A673 (cell line): ENCODE data around the gene KLHDC4. TPM values are rescaled to one million over a fixed set of nuclear protein-coding genes. Genes with fewer than 3 reads are reported as not detected.

ENCODE experiments used
- BruUV-seq: library from RNA; stranded (reverse); fragments of 400-500 nt; replicated peaks from 2 replicates; lab custom pipeline; 2021; lab: Mats Ljungman, UMichigan
- CTCF ChIA-PET: fragments of 300-600 bp; sonication (Branson Sonifier 250); formaldehyde crosslinking; loops from one replicate; lab custom pipeline; 2022; ENCODE audit warnings: antibody characterized with exemption; lab: Charles Lee
- POLR2A ChIA-PET: fragments of 300-600 bp; sonication (Branson Sonifier 250); formaldehyde crosslinking; loops from one replicate; lab custom pipeline; 2022; ENCODE audit warnings: antibody characterized with exemption; ENCODE audit not compliant: low non-redundant PET; lab: Charles Lee
- DNase-seq: peaks from one replicate; pipeline ENCODE4 v3.0.0-alpha.2; 2015; ENCODE audit warnings: low spot score
- H3K27ac ChIP-seq: fragments of 200-600 bp; sonication (generic); 2 replicates; pipeline ENCODE4 v1.5.1; 2016; ENCODE audit warnings: mixed run types, low read depth, mild to moderate bottlenecking, mixed read lengths, antibody characterized with exemption, low read length; ENCODE audit not compliant: poor library complexity, severe bottlenecking
- H3K27me3 ChIP-seq: fragments of 200-600 bp; sonication (generic); replicated peaks from 2 replicates; pipeline ENCODE4 v1.6.1; 2017; ENCODE audit warnings: mixed run types, low read depth, mild to moderate bottlenecking, mixed read lengths, antibody characterized with exemption, low read length; ENCODE audit not compliant: insufficient read depth, poor library complexity
- H3K36me3 ChIP-seq: fragments of 200-600 bp; sonication (generic); 2 replicates; pipeline ENCODE4 v1.6.1; 2016; ENCODE audit warnings: mixed run types, mild to moderate bottlenecking, mixed read lengths, antibody characterized with exemption, low read length; ENCODE audit not compliant: insufficient read depth, poor library complexity, severe bottlenecking
- H3K4me1 ChIP-seq: fragments of 200-600 bp; sonication (generic); 2 replicates; pipeline ENCODE4 v1.6.1; 2017; ENCODE audit warnings: mixed run types, mild to moderate bottlenecking, mixed read lengths, antibody characterized with exemption, low read length; ENCODE audit not compliant: insufficient read depth, poor library complexity, severe bottlenecking
- H3K4me3 ChIP-seq: fragments of 200-600 bp; sonication (generic); 2 replicates; pipeline ENCODE4 v1.5.1; 2016; ENCODE audit warnings: low read depth, mixed run types, mild to moderate bottlenecking, mixed read lengths, low read length; ENCODE audit not compliant: poor library complexity, severe bottlenecking
- H3K9me3 ChIP-seq: fragments of 200-600 bp; sonication (generic); 2 replicates; pipeline ENCODE4 v1.6.1; 2016; ENCODE audit warnings: mixed run types, low read depth, mild to moderate bottlenecking, mixed read lengths, antibody characterized with exemption, low read length; ENCODE audit not compliant: poor library complexity, severe bottlenecking
- EZH2 ChIP-seq: fragments of 200-600 bp; sonication (generic); IDR thresholded peaks from 2 replicates; pipeline ENCODE4 v1.6.1; 2017; ENCODE audit warnings: borderline replicate concordance, low read depth, mild to moderate bottlenecking, mixed read lengths, antibody characterized with exemption, low read length; ENCODE audit not compliant: poor library complexity, severe bottlenecking
- intact Hi-C: fragments of 100-400 bp; cut with micrococcal nuclease; formaldehyde crosslinking; loops from one replicate; pipeline ENCODE4 v1.10.0; 2022; ENCODE audit not compliant: unreplicated experiment
- total RNA-seq: library from RNA; stranded (reverse); gene quantifications from 2 replicates; pipeline ENCODE4 v1.2.3, GENCODE V29; 2021
- TF ChIP-seq, protein P1 (sequence below): fragments of 300-800, 200-600 bp; sonication (generic); conservative IDR thresholded peaks from 2 replicates; pipeline ENCODE4 v1.5.1; 2017; ENCODE audit warnings: low read depth, mild to moderate bottlenecking, antibody characterized with exemption, low read length, moderate library complexity, mixed read lengths

The KLHDC4 gene
- total RNA-seq, 1 experiment from 2014 or later: 86.6 TPM

DNA sequence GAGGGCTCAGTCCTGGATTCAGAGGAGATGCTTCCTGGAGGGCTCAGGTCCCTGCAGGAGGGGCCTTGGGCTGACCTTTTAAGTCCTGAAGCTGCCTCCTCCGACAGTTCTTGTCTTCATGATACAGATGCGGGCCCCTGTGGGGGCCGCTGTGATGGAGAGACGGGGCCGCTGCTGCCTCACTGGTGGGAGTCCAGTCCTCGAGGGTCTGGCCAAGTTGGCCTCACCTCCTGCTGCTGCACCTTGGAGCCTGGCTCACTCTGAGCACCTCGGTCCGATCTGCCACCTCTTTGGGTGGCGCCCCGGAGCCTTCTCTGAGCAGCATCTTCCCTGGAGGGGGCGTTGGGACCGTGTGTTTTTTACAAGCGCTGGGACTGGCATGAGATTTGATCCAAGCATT, 79.1 kb downstream of the KLHDC4 start:
- CTCF ChIA-PET: no interaction called here
- BruUV-seq: no TSS peak
- POLR2A ChIA-PET: no interaction called here
- Histone ChIP-seq H3K27me3 (peaks cover 14% of the 10 kb centered on the region), H3K9me3 (no peaks in the 10 kb centered on the region), H3K36me3 (no peaks in the 10 kb centered on the region), H3K4me3 (no peak overlapping the region), H3K4me1 (peaks cover 5% of the 10 kb centered on the region), H3K27ac (no peak overlapping the region)
- DNase-seq: no peak
- intact Hi-C loops: no loop called here
- TF ChIP-seq EZH2: no peak

DNA sequence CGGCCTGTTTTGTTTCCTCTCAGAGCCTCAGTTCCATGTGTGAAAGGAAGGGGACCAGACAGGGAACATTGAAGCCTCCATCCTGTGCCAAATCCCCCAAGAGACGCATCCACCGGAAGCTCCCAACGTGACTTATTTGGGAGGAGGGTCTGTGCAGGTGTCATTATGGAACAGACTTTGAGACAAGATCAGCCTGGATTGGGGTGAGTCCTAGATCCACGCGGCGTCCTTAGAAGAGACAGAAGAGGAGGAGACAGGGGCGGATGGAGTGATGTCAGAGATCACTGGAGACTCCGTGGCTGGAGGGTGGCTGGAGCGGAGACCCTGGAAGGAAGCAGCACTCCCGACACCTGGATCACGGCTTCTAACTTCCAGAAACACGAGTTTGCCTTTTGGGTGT, 80.0 kb downstream of the KLHDC4 start:
- POLR2A ChIA-PET: no interaction called here
- intact Hi-C loops: no loop called here
- Histone ChIP-seq H3K9me3 (no peaks in the 10 kb centered on the region), H3K27ac (no peak overlapping the region), H3K36me3 (no peaks in the 10 kb centered on the region), H3K4me1 (no peaks in the 10 kb centered on the region), H3K27me3 (peaks cover 14% of the 10 kb centered on the region), H3K4me3 (no peak overlapping the region)
- BruUV-seq: no TSS peak
- TF ChIP-seq, protein P1, sequence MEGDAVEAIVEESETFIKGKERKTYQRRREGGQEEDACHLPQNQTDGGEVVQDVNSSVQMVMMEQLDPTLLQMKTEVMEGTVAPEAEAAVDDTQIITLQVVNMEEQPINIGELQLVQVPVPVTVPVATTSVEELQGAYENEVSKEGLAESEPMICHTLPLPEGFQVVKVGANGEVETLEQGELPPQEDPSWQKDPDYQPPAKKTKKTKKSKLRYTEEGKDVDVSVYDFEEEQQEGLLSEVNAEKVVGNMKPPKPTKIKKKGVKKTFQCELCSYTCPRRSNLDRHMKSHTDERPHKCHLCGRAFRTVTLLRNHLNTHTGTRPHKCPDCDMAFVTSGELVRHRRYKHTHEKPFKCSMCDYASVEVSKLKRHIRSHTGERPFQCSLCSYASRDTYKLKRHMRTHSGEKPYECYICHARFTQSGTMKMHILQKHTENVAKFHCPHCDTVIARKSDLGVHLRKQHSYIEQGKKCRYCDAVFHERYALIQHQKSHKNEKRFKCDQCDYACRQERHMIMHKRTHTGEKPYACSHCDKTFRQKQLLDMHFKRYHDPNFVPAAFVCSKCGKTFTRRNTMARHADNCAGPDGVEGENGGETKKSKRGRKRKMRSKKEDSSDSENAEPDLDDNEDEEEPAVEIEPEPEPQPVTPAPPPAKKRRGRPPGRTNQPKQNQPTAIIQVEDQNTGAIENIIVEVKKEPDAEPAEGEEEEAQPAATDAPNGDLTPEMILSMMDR: no peak
- no peak for TF ChIP-seq EZH2
- CTCF ChIA-PET: no interaction called here
- DNase-seq: no peak

DNA sequence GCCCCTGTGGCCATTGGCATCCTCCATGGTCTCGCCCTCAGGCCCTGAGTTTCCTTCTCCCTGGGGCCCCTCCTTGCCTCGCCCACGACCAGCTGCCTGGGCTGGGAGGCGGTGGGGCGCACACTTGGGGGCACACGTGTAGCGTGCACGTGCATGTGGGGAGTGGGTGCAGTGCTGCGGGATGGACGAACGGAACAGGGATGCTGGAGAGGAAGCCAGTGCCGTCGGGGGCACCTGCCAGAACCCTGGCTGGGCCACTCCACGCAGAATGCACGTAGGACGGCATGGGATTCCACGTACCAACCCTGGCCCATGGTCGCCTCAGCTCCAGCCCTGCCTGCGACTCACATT, 80.4 kb downstream of the KLHDC4 start:
- no peaks in the 10 kb centered on the region for H3K4me1 ChIP-seq
- H3K9me3 ChIP-seq: no peaks in the 10 kb centered on the region
- TF ChIP-seq, protein P1: no peak
- TF ChIP-seq EZH2: no peak
- no peak overlapping the region for H3K27ac ChIP-seq
- no peak overlapping the region for H3K4me3 ChIP-seq
- CTCF ChIA-PET: no interaction called here
- H3K27me3 ChIP-seq: peaks cover 14% of the 10 kb centered on the region
- intact Hi-C loops: no loop called here
- no peaks in the 10 kb centered on the region for H3K36me3 ChIP-seq
- BruUV-seq: no TSS peak
- POLR2A ChIA-PET: no interaction called here
- no peak for DNase-seq

DNA sequence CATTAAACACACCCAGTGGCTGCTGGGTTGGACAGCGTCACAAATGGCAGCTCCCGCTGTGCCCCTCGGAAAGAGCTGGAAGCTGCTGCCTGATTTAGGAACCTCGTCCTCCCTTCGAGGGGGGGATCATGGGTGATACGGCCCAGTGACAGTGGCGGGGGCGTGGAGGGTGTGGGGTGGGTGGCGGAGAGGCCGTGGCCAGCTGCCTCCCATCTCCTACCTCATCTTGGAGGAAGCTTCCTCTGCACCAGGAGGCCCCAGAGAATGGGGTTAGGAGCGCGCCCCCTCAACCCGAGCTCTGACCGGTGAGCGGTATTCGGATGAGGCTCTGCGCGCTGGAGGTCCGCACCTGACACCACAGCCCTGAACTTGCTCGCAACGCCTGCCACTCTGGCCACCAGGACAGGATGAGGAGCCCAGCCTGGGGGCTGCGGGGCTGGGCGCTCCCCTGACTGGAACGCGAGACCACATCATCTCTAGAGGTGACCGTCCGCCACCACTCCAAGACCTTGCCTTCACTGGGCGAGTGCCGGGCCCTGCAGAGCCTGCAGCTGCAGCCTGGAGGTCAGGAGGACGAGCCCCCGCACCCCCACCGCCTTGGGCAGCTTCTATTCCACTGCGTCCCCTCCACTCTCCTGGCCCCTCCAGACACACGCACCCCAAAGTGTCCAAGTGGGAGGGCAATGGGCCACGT, 80.9 kb downstream of the KLHDC4 start:
- ChIA-PET POLR2A (no interaction called here), CTCF (no interaction called here)
- Histone ChIP-seq H3K27me3 (peaks cover 14% of the 10 kb centered on the region), H3K27ac (no peak overlapping the region), H3K9me3 (no peaks in the 10 kb centered on the region), H3K4me3 (no peak overlapping the region), H3K36me3 (no peaks in the 10 kb centered on the region), H3K4me1 (no peaks in the 10 kb centered on the region)
- TF ChIP-seq EZH2: no peak
- TF ChIP-seq, protein P1: no peak
- BruUV-seq: no TSS peak
- no peak for DNase-seq
- intact Hi-C loops: no loop called here
